Natural killer cell (primary cell): Measurements from ENCODE around the gene KMT2B. TPM values are rescaled to one million over a fixed set of nuclear protein-coding genes. Genes with fewer than 3 reads are reported as not detected.

Experiments
- ATAC-seq, 3 donors: fragments of 150-1000 bp in 2 of 3; fragments of 200-7000 bp in 1 of 3; cut with Tn5 transposase; 1 replicate in 1 of 3; 2 replicates in 2 of 3; pipeline ENCODE4 v1.10.0; 2021; ENCODE audit warnings: mild to moderate bottlenecking in 2 of 3, moderate library complexity in 2 of 3
- DNase-seq, 2 donors: peaks; one replicate each; pipeline versions ENCODE4 v3.0.0 to v3.0.0-alpha.2; 2013 to 2021; ENCODE audit warnings: mixed read lengths in 1 of 2
- H3K27ac ChIP-seq: one replicate; pipeline ENCODE4 v1.5.1; 2013; ENCODE audit warnings: mild to moderate bottlenecking, low read length
- H3K27me3 ChIP-seq: one replicate; pipeline ENCODE4 v1.6.1; 2013; ENCODE audit warnings: low read length; ENCODE audit not compliant: control insufficient read depth, insufficient read depth
- H3K36me3 ChIP-seq: one replicate; pipeline ENCODE4 v1.6.1; 2013; ENCODE audit warnings: low read length; ENCODE audit not compliant: control insufficient read depth, insufficient read depth
- H3K4me1 ChIP-seq: one replicate; pipeline ENCODE4 v1.6.1; 2013; ENCODE audit warnings: low read length; ENCODE audit not compliant: control insufficient read depth, insufficient read depth
- H3K4me3 ChIP-seq: one replicate; pipeline ENCODE4 v1.5.1; 2013; ENCODE audit warnings: low read length
- H3K9me3 ChIP-seq: one replicate; pipeline ENCODE4 v1.6.1; 2013; ENCODE audit warnings: low read length; ENCODE audit not compliant: control insufficient read depth, insufficient read depth
- H3K27ac Mint-ChIP-seq, 2 donors: one replicate each; pipeline ENCODE4 v1.8.0; 2022; ENCODE audit warnings: mild to moderate bottlenecking in 2 of 2, mixed read lengths in 2 of 2, moderate library complexity in 1 of 2
- H3K27me3 Mint-ChIP-seq, 2 donors: one replicate each; pipeline ENCODE4 v1.8.0; 2022; ENCODE audit warnings: low read depth in 2 of 2, mixed read lengths in 2 of 2
- H3K36me3 Mint-ChIP-seq: one replicate; pipeline ENCODE4 v1.8.0; 2022; ENCODE audit warnings: mixed read lengths
- H3K4me1 Mint-ChIP-seq, 2 donors: one replicate each; pipeline ENCODE4 v1.8.0; 2022; ENCODE audit warnings: mixed read lengths in 2 of 2
- H3K4me3 Mint-ChIP-seq: one replicate; pipeline ENCODE4 v1.8.0; 2022; ENCODE audit warnings: mild to moderate bottlenecking, moderate library complexity, mixed read lengths
- H3K9me3 Mint-ChIP-seq, 2 donors: one replicate each; pipeline ENCODE4 v1.8.0; 2022; ENCODE audit warnings: mixed read lengths in 2 of 2
- CTCF ChIP-seq: fragments of 200-600 bp; IDR thresholded peaks from one replicate; pipeline ENCODE4 v1.8.0; 2022; ENCODE audit warnings: antibody characterized with exemption
- WGBS: methylation state at CpG from one replicate; pipeline ENCODE4 v1.1.7; 2013; ENCODE audit warnings: missing lambda C conversion rate; ENCODE audit not compliant: insufficient coverage; 5-methylcytosine and 5-hydroxymethylcytosine counted together
- intact Hi-C: fragments of 100-400 bp; cut with micrococcal nuclease; formaldehyde crosslinking; loops from one replicate; pipeline ENCODE4 v1.14.2; 2022
- total RNA-seq, 4 donors: library from RNA; stranded (reverse); fragments of 120-200 nt in 1 of 4; gene quantifications; one replicate each; pipeline versions ENCODE4 v1.2.3 to v1.2.4, GENCODE V29; 2013 to 2022

KMT2B gene
- total RNA-seq, 3 donors from 2014 or later (not counting 1 experiment from before 2014, with no cell fraction given) = 60.8 to 70.9 (median 70.7) TPM

- Mint-ChIP-seq H3K36me3 (no peaks in the 10 kb centered on the region), H3K27ac (no peak overlapping the region), H3K4me3 (no peak overlapping the region), H3K9me3 (no peaks in the 10 kb centered on the region), H3K4me1 (no peaks in the 10 kb centered on the region), H3K27me3 (no peaks in the 10 kb centered on the region)
- intact Hi-C loops = loop anchor here (1.0 to 2.0 kb wide), 3 partner anchors 24 to 238 kb away; no protein-coding TSS in a partner anchor
- WGBS = 17% methylated on average over 6 of the region's 8 CpGs
- no peak for TF ChIP-seq CTCF
- DNase-seq = no peak
- no peak overlapping the region for H3K27ac ChIP-seq
- ATAC-seq = peak in 1 of 3 donors; percentile 9
- H3K9me3 ChIP-seq = no peaks in the 10 kb centered on the region
- H3K4me1 ChIP-seq = no peaks in the 10 kb centered on the region
- no peaks in the 10 kb centered on the region for H3K27me3 ChIP-seq
- no peaks in the 10 kb centered on the region for H3K36me3 ChIP-seq
- H3K4me3 ChIP-seq = no peak overlapping the region
Observed at GRCh38 chr19:35693422-35693821, 24.4 kb upstream of the KMT2B start.

GRCh38 chr19:35693835-35694599 lies 23.8 kb upstream of the KMT2B start:
- Mint-ChIP-seq H3K4me3 (no peak overlapping the region), H3K27me3 (no peaks in the 10 kb centered on the region), H3K36me3 (no peaks in the 10 kb centered on the region), H3K9me3 (no peaks in the 10 kb centered on the region), H3K27ac (no peak overlapping the region), H3K4me1 (no peaks in the 10 kb centered on the region)
- Histone ChIP-seq H3K27ac (no peak overlapping the region), H3K9me3 (no peaks in the 10 kb centered on the region), H3K36me3 (no peaks in the 10 kb centered on the region), H3K4me1 (no peaks in the 10 kb centered on the region), H3K4me3 (no peak overlapping the region), H3K27me3 (no peaks in the 10 kb centered on the region)
- TF ChIP-seq CTCF = peak; percentile 97
- DNase-seq (peak; percentile 78 to 96), ATAC-seq (peak; percentile 100)
- intact Hi-C loops = loop anchor here (1.0 to 2.0 kb wide), 3 partner anchors 23 to 237 kb away; no protein-coding TSS in a partner anchor
- WGBS = 36% methylated on average over 8 of the region's 8 CpGs

GRCh38 chr19:35695895-35696422 lies 21.8 kb upstream of the KMT2B start:
- Histone ChIP-seq H3K27ac (no peak overlapping the region), H3K27me3 (no peaks in the 10 kb centered on the region), H3K4me1 (no peaks in the 10 kb centered on the region), H3K4me3 (no peak overlapping the region), H3K36me3 (no peaks in the 10 kb centered on the region), H3K9me3 (no peaks in the 10 kb centered on the region)
- H3K4me3 Mint-ChIP-seq = no peak overlapping the region
- no peaks in the 10 kb centered on the region for H3K36me3 Mint-ChIP-seq
- H3K27me3 Mint-ChIP-seq = no peaks in the 10 kb centered on the region
- intact Hi-C loops = no loop called here
- H3K4me1 Mint-ChIP-seq = no peaks in the 10 kb centered on the region
- 79% methylated on average over 2 of the region's 2 CpGs for WGBS
- ATAC-seq (no peak), DNase-seq (no peak)
- no peaks in the 10 kb centered on the region for H3K9me3 Mint-ChIP-seq
- H3K27ac Mint-ChIP-seq = no peak overlapping the region
- TF ChIP-seq CTCF = no peak
